COLO829 (cell line): ENCODE data around the gene SCRN1.
"Not testable (repeated sequence)": the region's sequence is repeated elsewhere in the genome, so short reads cannot be mapped to it uniquely, and the experiment has no call there.

Source experiments
- DNase-seq: peaks from one replicate; pipeline ENCODE4 v3.0.0; 2012; ENCODE audit warnings: low spot score

Gene SCRN1

DNA sequence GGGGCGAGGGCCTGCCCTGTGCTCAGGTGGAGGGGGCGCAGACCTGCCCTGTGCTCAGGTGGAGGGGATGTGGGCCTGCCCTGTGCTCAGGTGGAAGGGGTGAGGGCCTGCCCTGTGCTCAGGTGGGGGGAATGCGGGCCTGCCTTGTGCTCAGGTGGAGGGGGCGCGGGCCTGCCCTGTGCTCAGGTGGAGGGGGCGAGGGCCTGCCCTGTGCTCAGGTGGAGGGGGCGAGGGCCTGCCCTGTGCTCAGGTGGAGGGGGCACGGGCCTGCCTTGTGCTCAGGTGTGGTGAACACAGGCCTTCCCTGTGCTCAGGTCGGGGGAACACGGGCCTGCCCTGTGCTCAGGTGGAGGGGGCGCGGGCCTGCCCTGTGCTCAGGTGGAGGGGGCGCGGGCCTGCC, 98.8 kb downstream of the SCRN1 start:
- DNase-seq = not testable (repeated sequence)

DNA sequence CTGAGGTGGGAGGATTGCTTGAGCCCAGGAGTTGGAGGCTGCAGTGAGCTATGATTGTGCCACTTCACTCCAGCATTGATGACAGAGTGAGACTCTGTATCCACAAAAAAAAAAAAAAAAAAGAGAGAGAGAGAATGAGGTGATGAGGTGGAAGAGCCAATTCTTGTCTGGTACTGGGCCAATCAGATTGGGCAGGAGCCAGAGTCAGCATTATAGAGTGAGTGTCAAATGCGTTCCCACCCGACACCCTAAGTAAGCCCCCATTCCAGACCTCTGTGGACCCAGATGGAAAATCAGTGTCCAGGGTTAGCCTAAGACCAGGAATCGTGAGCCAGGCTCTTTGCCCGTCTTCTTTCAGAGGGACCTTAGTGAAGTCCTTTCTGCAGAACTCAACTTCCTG, 99.3 kb downstream of the SCRN1 start:
- no peak for DNase-seq

DNA sequence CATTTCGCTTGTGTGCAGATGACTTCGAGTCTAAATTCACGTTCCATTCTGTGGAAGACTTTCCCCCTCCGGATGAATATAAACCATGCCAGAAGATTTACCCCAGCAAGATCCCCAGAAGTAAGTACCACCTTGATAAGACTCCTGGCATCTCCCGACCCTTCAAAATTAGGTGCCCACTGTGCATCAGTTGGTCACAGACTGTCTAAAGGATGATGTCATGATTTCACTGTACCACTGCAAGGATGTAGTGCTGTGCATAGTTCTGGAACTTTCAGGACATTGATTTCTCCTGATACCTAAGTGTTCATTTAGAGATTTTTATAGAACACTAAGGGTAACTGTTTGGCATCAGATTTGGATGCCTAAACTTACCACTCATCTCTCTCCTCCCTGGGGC, 100.3 kb downstream of the SCRN1 start:
- no peak for DNase-seq

DNA sequence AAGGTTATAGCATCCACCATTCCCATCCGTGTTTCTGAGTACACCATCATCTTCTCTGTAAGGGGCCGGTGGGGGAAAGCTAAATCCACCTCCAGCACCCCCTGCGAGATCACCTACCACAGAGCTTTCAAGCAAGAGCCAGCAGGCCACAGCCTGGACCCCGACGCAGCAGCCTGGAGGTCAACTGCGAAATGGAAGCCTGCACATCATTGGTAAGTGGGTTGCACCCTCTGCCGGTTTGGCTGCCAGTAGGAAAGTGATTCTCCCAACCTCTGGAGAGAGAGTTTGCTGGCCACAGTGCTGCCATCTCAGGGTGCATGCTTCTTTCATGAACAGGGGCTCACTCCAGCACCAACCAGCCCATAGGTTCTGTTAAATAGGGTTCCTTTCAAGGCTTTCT, 101.6 kb downstream of the SCRN1 start:
- no peak for DNase-seq

DNA sequence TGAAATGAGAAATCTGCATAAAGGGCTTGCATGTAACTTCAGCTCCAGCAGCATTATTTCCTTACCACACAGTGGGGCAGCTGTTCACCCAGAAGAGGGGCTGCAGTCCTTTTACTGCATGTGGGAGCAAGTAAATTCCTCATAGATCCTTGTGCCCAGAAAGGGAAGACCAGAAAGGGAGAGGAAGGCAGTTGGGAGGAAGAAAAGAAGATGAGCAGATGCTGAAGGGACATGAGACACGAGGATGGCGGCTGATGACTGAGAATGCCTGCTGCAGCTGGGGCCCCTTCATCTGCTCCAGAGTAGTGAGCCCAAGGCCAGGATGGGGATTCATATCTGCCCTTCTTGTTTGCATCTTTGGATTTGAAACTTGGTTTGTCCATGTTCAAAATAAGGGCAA, 102.8 kb downstream of the SCRN1 start:
- no peak for DNase-seq

DNA sequence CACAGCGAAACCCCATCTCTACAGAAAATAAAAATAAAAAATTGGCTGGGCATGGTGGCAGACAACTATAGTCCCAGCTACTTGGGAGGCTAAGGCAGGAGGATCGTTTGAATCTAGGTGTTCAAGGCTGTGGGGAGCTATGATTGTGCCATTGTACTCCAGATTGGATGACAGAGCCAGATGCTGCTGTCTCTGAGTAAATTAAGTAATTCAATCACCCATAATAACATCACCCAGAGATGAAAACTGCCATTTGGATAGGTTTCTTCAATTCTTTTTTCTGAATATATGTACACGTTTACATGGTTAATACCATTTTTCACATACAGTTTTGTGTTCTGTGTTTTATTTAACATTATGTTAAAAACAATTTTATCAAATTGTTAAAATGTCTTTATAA, 104.0 kb downstream of the SCRN1 start:
- no peak for DNase-seq

DNA sequence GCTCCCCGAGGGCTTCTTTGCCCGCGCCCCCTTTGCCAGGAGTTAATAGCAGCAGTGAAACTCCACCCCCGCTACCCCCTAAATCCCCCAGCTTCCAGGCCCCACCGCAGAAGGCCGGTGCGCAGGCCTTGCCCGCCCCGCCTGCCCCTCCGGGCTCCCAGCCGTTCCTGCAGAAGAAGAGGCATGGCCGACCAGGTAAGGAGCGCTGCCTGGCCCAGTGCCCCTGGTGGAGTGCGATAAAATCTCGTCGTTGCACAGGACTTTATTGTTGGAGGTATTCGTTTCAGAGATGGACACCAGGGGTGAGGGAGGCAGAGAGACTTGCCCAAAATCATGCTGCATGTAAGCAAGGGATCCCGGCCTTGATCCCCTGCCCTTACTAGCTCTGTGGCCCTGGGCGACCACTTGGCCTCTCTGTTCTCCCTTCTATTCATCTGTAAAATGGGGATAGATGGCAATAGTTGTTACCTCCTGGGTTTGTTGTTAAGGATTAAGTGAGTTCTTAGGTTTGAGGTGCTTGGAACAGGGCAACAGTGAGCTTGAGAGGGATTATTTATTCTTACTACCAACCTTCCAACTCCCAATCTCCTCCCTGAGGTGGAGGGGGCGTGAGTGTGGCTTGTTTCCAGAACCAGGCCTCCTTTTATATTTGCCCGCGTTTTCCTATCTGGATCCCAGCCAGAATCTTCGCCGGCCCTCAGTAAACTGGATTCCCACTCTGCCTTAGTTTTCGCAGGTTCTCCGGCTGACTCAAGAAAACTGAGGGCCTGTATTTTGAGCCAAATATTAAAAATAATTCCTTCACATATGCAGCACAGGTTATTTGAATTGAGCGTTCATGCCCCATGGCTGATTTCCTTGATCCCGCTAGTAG, 105.0 kb downstream of the SCRN1 start:
- no peak for DNase-seq

DNA sequence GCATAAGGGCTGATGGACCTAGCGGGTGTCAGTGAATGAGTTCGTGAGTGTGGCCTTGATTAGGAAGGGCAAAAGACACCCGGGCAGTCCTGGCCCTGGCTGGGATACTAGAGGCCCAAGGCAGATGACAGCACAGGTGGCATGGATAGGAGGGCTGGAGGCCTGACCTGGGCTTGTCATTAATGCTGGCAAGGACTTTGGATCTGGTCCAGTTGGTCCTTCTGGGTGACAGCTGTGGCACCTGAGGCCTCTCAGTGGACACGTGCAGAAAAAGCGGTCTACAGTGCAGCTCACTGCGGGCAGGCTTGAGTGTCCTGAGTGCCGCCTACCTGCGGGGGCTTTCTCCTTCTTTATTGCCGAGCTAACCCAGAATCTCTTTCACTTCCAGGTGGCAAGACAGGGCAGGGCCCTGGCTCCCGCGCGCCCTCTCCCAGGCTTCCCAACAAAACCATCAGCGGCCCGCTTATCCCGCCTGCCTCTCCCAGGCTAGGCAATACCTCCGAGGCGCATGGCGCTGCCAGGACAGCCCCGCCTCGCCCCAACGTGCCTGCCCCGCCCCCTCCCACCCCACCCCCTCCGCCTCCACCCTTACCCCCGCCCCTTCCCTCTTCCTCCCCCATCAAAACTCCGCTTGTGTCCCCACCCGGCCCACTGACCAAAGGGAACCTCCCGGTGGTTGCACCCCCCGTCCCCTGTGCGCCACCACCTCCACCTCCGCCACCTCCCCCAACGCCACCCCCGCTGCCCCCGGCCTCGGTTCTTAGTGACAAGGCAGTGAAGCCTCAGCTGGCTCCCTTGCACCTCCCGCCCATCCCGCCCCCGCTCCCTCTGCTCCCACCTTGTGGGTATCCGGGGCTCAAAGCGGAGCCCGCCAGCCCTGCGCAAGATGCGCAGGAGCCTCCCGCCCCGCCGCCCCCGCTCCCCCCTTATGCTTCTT, 105.9 kb downstream of the SCRN1 start:
- no peak for DNase-seq

DNA sequence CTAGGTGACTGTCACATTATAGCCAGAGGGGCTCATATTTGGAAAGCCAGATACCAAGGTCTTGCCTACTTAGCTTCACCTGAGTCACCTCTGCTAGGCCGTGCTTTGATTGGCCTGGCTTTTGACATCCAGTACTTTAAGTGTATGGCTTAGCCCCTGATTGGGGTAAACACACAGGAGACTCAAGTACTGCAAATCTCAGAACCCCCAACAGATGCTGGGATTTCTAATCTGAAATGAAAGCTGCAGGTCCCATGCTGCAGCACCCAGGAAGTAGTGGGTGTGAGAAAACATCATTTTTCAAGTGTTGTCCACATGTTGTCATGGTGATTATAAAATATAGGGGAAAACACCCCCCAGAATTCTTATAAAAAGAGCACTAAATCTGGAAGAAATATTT, 107.1 kb downstream of the SCRN1 start:
- DNase-seq = no peak

DNA sequence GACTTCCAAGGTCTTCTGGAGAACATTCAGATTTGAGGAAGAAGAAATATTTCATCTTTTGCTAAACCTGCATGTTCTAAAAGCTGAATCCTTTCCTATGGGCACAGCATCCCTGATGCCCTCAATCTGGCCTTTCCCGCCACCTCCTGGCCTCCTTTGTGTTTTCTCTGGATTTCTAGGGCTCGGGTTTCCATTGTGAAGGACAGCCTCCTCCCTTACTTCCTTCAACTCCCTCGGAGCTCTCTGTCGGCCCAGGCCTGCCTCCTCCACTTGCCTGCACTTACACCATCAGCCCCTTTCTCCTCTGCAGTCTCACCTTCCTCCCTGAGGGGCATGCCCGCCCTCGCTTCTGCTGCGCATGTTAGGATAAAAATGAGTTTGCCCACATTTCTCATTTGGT, 107.9 kb downstream of the SCRN1 start:
- no peak for DNase-seq

DNA sequence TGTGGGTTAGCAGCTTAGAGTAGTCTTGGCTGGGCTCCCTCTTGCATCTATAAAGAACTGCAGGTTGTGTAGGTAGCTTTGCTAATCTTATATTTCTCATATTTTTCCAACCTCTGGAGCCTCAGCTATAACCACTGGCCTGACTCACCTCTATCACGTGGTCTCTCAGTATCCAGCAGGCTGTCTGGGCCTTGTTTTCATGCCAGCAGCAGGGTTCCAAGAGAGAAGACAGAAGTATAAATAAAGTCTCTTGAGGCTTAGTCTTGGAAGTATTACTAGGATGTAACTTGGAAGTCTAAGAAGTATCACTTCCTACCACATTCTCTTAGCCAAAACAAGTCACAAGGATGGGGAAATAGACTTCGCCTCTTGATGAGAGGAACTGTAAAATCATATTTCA, 110.0 kb downstream of the SCRN1 start:
- DNase-seq = no peak

DNA sequence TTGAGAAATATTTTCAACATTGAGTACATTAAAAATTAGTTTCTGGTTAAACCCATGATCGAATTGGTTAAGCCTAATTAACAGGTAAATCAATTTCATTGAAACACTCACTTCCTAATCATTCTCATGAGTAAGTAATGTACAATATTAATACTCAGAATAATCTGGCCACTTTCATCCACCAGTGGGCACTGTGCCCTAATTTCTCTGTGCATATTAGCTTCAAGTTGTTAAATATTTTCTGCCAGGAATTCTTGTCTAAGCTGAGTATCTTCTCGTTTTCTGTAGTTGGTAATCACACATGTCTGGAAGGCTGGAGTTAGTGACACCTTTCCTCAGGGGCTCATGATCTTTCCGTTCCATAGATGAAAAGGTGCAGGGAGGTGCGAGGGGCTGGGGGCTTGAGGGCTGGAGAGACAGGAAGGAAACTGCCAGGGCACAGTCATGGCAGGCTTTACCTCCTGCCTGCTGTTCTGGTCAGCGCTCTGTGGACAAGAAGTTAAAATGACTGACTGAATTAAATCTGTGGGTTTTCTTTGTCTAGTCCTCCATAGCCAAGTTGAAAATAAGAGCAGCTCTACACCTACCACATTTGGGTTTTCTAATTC, 111.4 kb downstream of the SCRN1 start:
- peak; percentile 82 for DNase-seq

DNA sequence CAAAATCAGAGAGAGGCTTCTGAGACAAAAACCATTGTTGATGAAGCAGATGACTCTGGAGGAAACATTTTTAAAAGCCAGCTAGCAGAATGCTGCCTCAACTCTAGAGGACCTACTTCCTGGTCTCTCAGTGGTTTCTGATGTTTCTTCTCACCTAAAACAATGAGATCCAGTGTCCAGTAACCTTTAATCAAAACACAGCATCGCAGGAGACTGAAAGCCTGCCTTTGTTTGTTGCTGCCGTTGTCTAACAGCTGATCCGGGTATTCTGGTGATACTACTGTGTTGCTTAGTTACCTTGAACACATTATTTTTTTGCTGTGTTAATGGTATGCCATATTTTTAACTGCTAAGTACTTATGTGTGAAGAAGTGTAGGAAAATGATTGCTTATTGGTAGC, 112.4 kb downstream of the SCRN1 start:
- DNase-seq = peak; percentile 96

DNA sequence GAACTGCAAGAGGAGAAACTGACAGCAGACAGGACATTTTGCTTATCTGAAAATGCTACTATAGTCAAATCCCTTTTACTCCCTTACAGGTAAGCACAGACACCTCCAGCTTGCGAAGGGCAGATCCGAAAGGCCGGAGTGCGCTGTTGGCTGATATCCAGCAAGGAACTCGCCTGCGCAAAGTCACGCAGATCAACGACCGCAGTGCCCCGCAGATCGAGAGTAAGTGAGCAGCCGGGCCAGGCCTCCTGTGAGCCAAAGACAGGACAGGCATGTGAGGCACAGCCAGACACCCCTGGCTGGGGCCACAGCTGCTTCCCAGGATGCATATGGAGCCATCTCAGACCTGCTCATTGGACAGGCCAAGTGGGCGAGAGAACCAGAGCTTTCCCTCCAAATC, 113.9 kb downstream of the SCRN1 start:
- no peak for DNase-seq

DNA sequence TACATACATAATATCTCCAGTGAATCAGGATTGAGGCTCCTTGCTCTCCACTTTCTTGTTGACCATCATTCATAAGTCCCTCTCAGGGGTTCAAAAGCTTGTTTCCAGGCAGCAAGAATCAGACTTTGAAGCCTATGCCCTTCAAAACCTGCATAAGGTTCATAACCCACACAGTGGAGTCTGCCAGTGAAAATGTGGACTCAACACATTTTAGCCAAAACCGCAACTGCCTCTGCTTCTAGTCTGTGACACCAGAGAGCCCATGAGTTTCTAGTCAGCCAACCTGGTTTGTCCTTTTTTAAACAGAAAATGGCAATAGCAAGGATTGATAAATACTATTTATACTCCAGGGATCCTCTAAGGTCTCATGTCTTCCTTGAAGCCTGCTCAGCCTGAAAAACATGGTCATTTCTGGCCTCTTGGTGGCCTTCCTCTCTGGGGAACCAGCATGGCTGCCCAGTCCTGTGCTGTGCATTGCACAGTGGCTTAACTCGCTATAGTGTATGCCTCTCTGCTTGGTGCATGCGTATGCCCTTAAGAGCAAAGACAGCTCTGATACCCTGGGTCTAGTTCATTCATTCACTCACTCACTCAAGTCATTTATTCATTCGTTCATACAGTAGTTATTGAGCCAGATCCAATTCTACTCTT, 115.8 kb downstream of the SCRN1 start:
- no peak for DNase-seq

DNA sequence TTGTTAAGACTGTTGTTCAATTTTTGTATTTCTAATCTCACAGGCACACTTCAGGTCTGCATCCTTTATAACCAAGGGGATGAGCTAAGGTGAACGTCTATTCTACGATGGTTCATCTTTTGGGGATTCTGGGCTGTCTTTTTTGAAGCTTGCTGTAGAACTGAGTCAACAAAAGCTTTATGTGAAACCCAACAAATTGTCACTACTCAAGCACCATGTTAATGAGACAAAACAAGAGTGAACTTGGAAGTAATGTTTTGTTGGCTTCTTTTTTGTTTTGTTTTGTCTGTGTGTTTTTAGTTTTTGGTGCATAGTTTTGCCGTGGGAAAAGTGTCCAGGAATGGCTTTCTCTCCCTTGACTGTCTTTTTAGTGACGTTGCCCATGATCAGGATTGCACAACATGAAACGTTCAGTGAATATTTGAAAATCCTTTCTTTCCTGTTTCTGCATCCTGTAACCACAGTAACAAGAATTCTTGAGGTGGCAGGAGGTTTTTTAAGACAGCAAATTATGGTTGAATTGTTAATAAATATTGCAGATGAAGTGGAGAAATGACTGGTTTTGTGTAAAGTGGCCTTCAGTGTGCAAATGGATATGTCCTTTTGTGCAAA, 117.7 kb downstream of the SCRN1 start:
- no peak for DNase-seq
